Activated B cell treated with CpG ODN at 0.5 μM for 24 hours (primary cell): ENCODE data around the gene MS4A6E. TPM values are rescaled to one million over a fixed set of nuclear protein-coding genes. Genes with fewer than 3 reads are reported as not detected.

Experiments
- ATAC-seq: fragments of 200-7000 bp; cut with Tn5 transposase; one replicate; pipeline ENCODE4 v1.10.0; 2021; ENCODE audit warnings: low read depth, mild to moderate bottlenecking, moderate library complexity
- CTCF ChIA-PET: fragments of 350-600 bp; sonication (Branson Sonifier 250); formaldehyde crosslinking; loops from one replicate; lab custom pipeline; 2021; ENCODE audit warnings: antibody characterized with exemption; lab: Charles Lee
- POLR2A ChIA-PET: fragments of 350-600 bp; sonication (Branson Sonifier 250); formaldehyde crosslinking; loops from one replicate; lab custom pipeline; 2021; ENCODE audit warnings: antibody characterized with exemption; lab: Charles Lee
- DNase-seq: peaks from one replicate; pipeline ENCODE4 v3.0.0; 2022
- H3K27ac Mint-ChIP-seq: one replicate; pipeline ENCODE4 v1.8.0; 2020; ENCODE audit warnings: mixed read lengths
- H3K27me3 Mint-ChIP-seq: one replicate; pipeline ENCODE4 v1.8.0; 2021; ENCODE audit warnings: mixed read lengths
- H3K36me3 Mint-ChIP-seq: one replicate; pipeline ENCODE4 v1.8.0; 2021; ENCODE audit warnings: low read depth, mixed read lengths
- H3K4me1 Mint-ChIP-seq: one replicate; pipeline ENCODE4 v1.8.0; 2021; ENCODE audit warnings: mixed read lengths
- H3K4me3 Mint-ChIP-seq: one replicate; pipeline ENCODE4 v1.8.0; 2020; ENCODE audit warnings: mild to moderate bottlenecking, mixed read lengths
- H3K9me3 Mint-ChIP-seq: one replicate; pipeline ENCODE4 v1.8.0; 2020; ENCODE audit warnings: mixed read lengths
- intact Hi-C: fragments of 100-400 bp; cut with micrococcal nuclease; formaldehyde crosslinking; loops from one replicate; pipeline ENCODE4 v1.15.1; 2024
- total RNA-seq: library from RNA; stranded (reverse); gene quantifications from 2 replicates; pipeline ENCODE4 v1.2.3, GENCODE V29; 2022
- TF ChIP-seq, protein P1 (sequence below): fragments of 200-600 bp; IDR thresholded peaks from one replicate; pipeline ENCODE4 v1.8.0; 2022; ENCODE audit warnings: antibody characterized with exemption, mild to moderate bottlenecking

Gene MS4A6E
- total RNA-seq, 1 donor from 2014 or later = not detected

DNA sequence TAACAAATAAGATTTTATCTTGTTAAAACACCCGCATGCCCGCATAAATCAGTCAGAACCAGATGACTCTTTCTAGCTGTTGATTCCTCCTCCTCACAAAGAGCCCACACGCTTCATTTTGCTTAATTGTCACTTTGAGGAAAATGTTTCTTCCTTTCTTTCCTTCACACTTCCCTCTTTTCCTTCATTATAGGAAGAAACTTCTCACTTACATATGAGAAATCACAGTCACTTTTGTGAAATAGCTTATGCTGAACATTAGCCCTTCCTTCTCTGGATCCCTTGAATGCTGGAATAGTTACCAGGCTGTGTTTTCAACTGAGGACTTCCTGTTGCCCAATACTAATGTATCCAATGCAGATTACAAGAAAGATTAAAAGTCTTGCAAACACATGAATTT is 5.8 kb downstream of the MS4A6E start:
- intact Hi-C loops = loop anchor here (1.0 to 5.0 kb wide), 3 partner anchors 14 to 299 kb away; no protein-coding TSS in a partner anchor
- DNase-seq (no peak), ATAC-seq (no peak)
- Mint-ChIP-seq H3K4me1 (peaks cover 19% of the 10 kb centered on the region), H3K36me3 (no peaks in the 10 kb centered on the region), H3K4me3 (no peak overlapping the region), H3K27me3 (no peaks in the 10 kb centered on the region), H3K9me3 (no peaks in the 10 kb centered on the region), H3K27ac (no peak overlapping the region)
- ChIA-PET POLR2A (interaction anchor here (1.0 kb wide), 1 partner anchor 31 kb away, joined by 3 read pairs; no protein-coding TSS in a partner anchor), CTCF (interaction anchor here (0.8 to 6.0 kb wide), 8 partner anchors 14 to 297 kb away, joined by 3 to 97 read pairs (median 14); no protein-coding TSS in a partner anchor)
- TF ChIP-seq, protein P1, sequence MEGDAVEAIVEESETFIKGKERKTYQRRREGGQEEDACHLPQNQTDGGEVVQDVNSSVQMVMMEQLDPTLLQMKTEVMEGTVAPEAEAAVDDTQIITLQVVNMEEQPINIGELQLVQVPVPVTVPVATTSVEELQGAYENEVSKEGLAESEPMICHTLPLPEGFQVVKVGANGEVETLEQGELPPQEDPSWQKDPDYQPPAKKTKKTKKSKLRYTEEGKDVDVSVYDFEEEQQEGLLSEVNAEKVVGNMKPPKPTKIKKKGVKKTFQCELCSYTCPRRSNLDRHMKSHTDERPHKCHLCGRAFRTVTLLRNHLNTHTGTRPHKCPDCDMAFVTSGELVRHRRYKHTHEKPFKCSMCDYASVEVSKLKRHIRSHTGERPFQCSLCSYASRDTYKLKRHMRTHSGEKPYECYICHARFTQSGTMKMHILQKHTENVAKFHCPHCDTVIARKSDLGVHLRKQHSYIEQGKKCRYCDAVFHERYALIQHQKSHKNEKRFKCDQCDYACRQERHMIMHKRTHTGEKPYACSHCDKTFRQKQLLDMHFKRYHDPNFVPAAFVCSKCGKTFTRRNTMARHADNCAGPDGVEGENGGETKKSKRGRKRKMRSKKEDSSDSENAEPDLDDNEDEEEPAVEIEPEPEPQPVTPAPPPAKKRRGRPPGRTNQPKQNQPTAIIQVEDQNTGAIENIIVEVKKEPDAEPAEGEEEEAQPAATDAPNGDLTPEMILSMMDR = no peak

DNA sequence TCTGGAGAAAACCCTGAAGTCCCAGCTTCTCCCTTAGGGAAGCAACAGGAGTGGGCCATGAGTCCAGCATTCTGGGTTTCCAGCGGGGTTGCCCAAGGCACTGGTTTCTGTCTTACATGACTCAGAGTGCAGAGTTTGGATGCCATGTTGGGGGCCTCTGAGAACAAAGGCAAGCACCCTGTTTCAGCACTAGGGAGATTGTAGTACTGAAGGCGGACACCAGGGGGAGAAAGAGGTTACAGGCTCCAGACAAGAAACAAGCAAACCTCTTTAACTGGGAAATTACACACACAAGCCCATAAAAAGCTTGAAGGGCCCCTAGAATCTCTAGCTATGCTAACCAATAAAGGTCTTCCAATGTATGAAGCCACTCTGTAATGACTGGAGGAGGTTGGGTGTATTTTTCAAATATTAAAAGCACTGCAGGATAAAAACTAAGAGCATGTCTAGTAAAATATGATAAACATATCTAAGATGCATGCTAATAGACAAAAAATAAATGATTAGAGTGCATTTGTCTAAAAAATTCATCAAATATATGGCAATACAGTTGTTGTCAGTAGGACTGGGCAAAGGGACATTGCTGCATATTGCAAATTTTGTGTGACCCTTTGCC is 7.1 kb downstream of the MS4A6E start:
- CTCF ChIA-PET = interaction anchor here (0.6 to 6.0 kb wide), 17 partner anchors 9 to 429 kb away, joined by 3 to 97 read pairs (median 5); no protein-coding TSS in a partner anchor
- Mint-ChIP-seq H3K27ac (no peak overlapping the region), H3K4me1 (peaks cover 20% of the 10 kb centered on the region), H3K36me3 (no peaks in the 10 kb centered on the region), H3K9me3 (no peaks in the 10 kb centered on the region), H3K27me3 (no peaks in the 10 kb centered on the region), H3K4me3 (no peak overlapping the region)
- DNase-seq (peak; percentile 49), ATAC-seq (peak; percentile 92)
- TF ChIP-seq, protein P1 = no peak
- intact Hi-C loops = loop anchor here (5.0 kb wide), 1 partner anchor 298 kb away; no protein-coding TSS in a partner anchor
- POLR2A ChIA-PET = interaction anchor here (1.0 to 1.3 kb wide), 3 partner anchors 25 to 122 kb away, joined by 3 to 5 read pairs (median 5); partner anchors contain the start of gene MS4A1

DNA sequence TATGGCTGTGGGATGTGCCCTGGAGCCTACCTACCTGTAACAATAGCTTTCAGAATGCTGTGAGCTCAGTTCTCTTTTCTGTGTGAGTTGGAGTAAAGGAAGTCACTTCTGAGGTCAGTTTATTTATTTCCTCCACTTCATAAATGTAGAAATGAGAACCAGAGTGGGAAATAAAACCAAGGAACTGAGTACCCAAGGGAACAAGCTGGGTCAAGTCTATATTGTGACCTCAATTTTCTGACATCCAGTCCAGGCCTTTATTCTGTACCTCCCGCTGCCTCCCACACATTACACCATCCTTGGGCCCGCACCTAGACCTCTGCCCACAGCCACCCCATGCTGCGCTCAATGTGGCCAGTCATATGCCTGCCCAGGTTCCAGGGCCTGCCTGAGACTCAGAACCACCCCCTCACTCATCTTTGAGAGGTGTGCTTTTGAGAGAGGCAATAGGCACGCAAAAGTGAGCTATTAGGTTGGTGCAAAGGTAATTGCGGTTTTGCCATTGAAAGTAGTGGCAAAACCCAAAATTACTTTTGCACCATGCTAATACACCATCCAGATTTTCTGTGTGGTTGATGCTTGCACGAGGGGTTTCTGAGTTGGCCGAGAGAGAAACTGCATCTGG is 9.8 kb downstream of the MS4A6E start:
- no peaks in the 10 kb centered on the region for H3K9me3 Mint-ChIP-seq
- H3K27me3 Mint-ChIP-seq = no peaks in the 10 kb centered on the region
- DNase-seq (no peak), ATAC-seq (peak; percentile 32)
- peaks cover 20% of the 10 kb centered on the region for H3K4me1 Mint-ChIP-seq
- CTCF ChIA-PET = interaction anchor here (0.6 to 6.0 kb wide), 8 partner anchors 10 to 72 kb away, joined by 3 to 97 read pairs (median 4); no protein-coding TSS in a partner anchor
- H3K27ac Mint-ChIP-seq = no peak overlapping the region
- H3K4me3 Mint-ChIP-seq = no peak overlapping the region
- TF ChIP-seq, protein P1 = no peak
- intact Hi-C loops = no loop called here
- no peaks in the 10 kb centered on the region for H3K36me3 Mint-ChIP-seq
- POLR2A ChIA-PET = interaction anchor here (0.9 to 1.1 kb wide), 2 partner anchors 140 to 297 kb away, joined by 3 read pairs; no protein-coding TSS in a partner anchor

DNA sequence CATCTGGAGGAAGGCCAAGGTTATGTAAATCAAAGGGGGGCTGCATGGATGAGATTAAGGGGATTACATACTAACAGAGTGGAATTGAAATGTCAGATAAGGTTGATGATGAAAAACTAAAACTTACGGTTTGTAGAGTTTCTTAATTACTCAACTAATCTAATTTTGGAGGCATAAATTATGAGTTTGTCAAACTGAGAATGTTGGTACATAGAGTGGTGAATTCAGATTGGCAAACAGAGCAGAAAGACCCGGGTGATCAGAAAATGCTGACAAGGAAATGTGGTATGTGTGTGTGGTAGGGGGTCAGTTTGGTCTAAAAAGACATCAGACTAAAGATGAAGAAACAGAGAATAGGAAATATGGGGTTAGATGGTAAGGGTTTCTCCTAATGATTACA is 11.0 kb downstream of the MS4A6E start:
- H3K27me3 Mint-ChIP-seq = no peaks in the 10 kb centered on the region
- H3K4me3 Mint-ChIP-seq = no peak overlapping the region
- ATAC-seq (no peak), DNase-seq (no peak)
- H3K36me3 Mint-ChIP-seq = no peaks in the 10 kb centered on the region
- intact Hi-C loops = no loop called here
- H3K9me3 Mint-ChIP-seq = no peaks in the 10 kb centered on the region
- peaks cover 20% of the 10 kb centered on the region for H3K4me1 Mint-ChIP-seq
- no peak overlapping the region for H3K27ac Mint-ChIP-seq
- CTCF ChIA-PET = no interaction called here
- POLR2A ChIA-PET = interaction anchor here (0.6 kb wide), 1 partner anchor 146 kb away, joined by 5 read pairs; no protein-coding TSS in a partner anchor
- TF ChIP-seq, protein P1 = no peak

DNA sequence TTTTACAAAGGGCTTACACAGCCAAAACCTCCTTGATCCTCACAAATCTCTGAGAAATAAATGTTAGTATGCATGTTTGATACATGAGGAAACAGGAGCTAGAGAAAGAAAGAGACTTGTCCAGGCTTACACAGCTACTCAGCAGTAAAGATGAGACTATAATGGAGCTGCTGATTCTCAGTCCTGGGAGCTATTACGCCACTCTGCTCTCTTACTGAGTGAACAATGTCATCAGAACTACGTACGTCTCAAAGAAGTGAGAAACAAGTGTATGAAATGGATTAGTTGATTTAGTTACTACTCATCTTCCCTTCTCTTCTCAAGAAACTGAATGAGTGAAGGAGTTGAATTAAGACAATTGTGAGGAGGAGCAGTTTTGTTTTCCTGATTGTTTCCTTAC is 12.3 kb downstream of the MS4A6E start:
- H3K4me1 Mint-ChIP-seq = peaks cover 16% of the 10 kb centered on the region
- ATAC-seq (no peak), DNase-seq (no peak)
- H3K4me3 Mint-ChIP-seq = no peak overlapping the region
- TF ChIP-seq, protein P1 = no peak
- no peaks in the 10 kb centered on the region for H3K27me3 Mint-ChIP-seq
- no peaks in the 10 kb centered on the region for H3K36me3 Mint-ChIP-seq
- ChIA-PET CTCF (interaction anchor here (0.6 to 1.5 kb wide), 3 partner anchors 14 to 294 kb away, joined by 3 to 4 read pairs (median 3); no protein-coding TSS in a partner anchor), POLR2A (no interaction called here)
- H3K9me3 Mint-ChIP-seq = no peaks in the 10 kb centered on the region
- H3K27ac Mint-ChIP-seq = no peak overlapping the region
- intact Hi-C loops = no loop called here
